Sigmoid colon (tissue), 4 donors: ENCODE data around the gene CCDC148.

Source experiments
- CTCF ChIP-seq, 4 experiments: fragments of 450-650 bp in 3 of 4; fragments of 200-600 bp in 1 of 4; IDR thresholded peaks; one replicate each; pipeline ENCODE4 v1.5.1; 2016 to 2019; ENCODE audit warnings: antibody characterized with exemption in 4 of 4, mild to moderate bottlenecking in 3 of 4, moderate library complexity in 2 of 4
- EP300 ChIP-seq, 4 donors: sonication (generic); formaldehyde crosslinking; IDR thresholded peaks; one replicate each; pipeline ENCODE4 v1.6.1; 2017; ENCODE audit warnings: antibody characterized with exemption in 4 of 4
- POLR2A ChIP-seq, 2 donors: fragments of 450-650 bp; IDR thresholded peaks; one replicate each; pipeline ENCODE4 v1.6.1; 2016; ENCODE audit warnings: antibody characterized with exemption in 2 of 2, mild to moderate bottlenecking in 2 of 2, moderate library complexity in 2 of 2
- POLR2AphosphoS5 ChIP-seq, 4 donors: sonication (generic); formaldehyde crosslinking; IDR thresholded peaks; one replicate each; pipeline ENCODE4 v1.6.1; 2017; ENCODE audit warnings: antibody characterized with exemption in 4 of 4

DNA sequence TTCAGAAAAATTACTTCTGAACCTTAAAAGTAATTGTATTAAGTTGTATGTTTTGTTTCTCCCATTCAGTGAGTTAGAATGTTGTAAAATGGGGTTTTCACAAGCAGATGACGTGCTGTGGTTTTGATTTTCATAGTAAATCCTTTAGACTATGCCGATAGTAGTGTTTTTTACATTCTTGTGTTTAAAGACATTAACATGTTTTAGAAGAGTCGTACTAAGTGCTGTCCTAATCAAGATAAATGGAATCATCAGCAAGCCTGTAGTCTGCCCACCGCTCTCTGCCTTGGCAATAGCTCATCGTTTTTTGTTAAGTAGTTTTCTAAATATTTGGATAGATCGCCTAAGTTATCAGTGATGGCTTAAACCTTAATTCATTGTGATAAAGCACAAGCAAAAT, 21.7 kb upstream of the CCDC148 start:
- TF ChIP-seq CTCF (IDR thresholded peaks at IDR 0.05) (no peak), POLR2A (IDR thresholded peaks at IDR 0.05) (no peak), POLR2AphosphoS5 (IDR thresholded peaks at IDR 0.05) (no peak), EP300 (IDR thresholded peaks at IDR 0.05) (no peak)
